Activated T-helper 1 cell treated with anti-CD3 and anti-CD28 coated beads, Interleukin-12 subunit alpha, Interleukin-12 subunit beta, Interleukin-2, Interleukin-4 antibody, amounts not matched to agents 30 ng/mL and 10 ng/mL and 1 ng/mL, durations not matched to agents 14 hours and 24 hours and 36 hours (primary cell): ENCODE results near the gene HNMT. TPM values are rescaled to one million over a fixed set of nuclear protein-coding genes. Genes with fewer than 3 reads are reported as not detected.
"Not testable (repeated sequence)": the region's sequence is repeated elsewhere in the genome, so short reads cannot be mapped to it uniquely, and the experiment has no call there.

Experiments used
- DNase-seq: peaks from one replicate; pipeline ENCODE4 v3.0.0; 2021; ENCODE audit warnings: low spot score
- H3K27ac Mint-ChIP-seq: one replicate; pipeline ENCODE4 v1.8.0; 2021; ENCODE audit warnings: mild to moderate bottlenecking, mixed read lengths
- H3K27me3 Mint-ChIP-seq: one replicate; pipeline ENCODE4 v1.8.0; 2022; ENCODE audit warnings: mild to moderate bottlenecking, moderate library complexity, mixed read lengths; ENCODE audit not compliant: insufficient read depth
- H3K36me3 Mint-ChIP-seq: one replicate; pipeline ENCODE4 v1.8.0; 2021; ENCODE audit warnings: low read depth, mixed read lengths
- H3K4me1 Mint-ChIP-seq: one replicate; pipeline ENCODE4 v1.8.0; 2021; ENCODE audit warnings: low read depth, mixed read lengths
- H3K4me3 Mint-ChIP-seq: one replicate; pipeline ENCODE4 v1.8.0; 2021; ENCODE audit warnings: mild to moderate bottlenecking, moderate library complexity, mixed read lengths
- H3K9me3 Mint-ChIP-seq: one replicate; pipeline ENCODE4 v1.8.0; 2021; ENCODE audit warnings: mixed read lengths
- intact Hi-C: fragments of 100-400 bp; cut with micrococcal nuclease; formaldehyde crosslinking; loops from one replicate; pipeline ENCODE4 v1.15.1; 2024
- total RNA-seq: library from RNA; stranded (reverse); gene quantifications from 2 replicates; pipeline ENCODE4 v1.2.3, GENCODE V29; 2022

The HNMT gene
- total RNA-seq, 1 donor from 2014 or later: not detected

GRCh38 chr2:138029276-138029675 is 65.0 kb downstream of the HNMT start:
- H3K36me3 Mint-ChIP-seq: no peaks in the 10 kb centered on the region
- H3K27me3 Mint-ChIP-seq: no peaks in the 10 kb centered on the region
- intact Hi-C loops: no loop called here
- no peaks in the 10 kb centered on the region for H3K9me3 Mint-ChIP-seq
- no peak overlapping the region for H3K27ac Mint-ChIP-seq
- no peak overlapping the region for H3K4me3 Mint-ChIP-seq
- H3K4me1 Mint-ChIP-seq: no peaks in the 10 kb centered on the region
- no peak for DNase-seq

GRCh38 chr2:138030459-138030858 is 66.2 kb downstream of the HNMT start:
- no peaks in the 10 kb centered on the region for H3K9me3 Mint-ChIP-seq
- H3K27ac Mint-ChIP-seq: no peak overlapping the region
- DNase-seq: no peak
- no peaks in the 10 kb centered on the region for H3K4me1 Mint-ChIP-seq
- intact Hi-C loops: no loop called here
- no peaks in the 10 kb centered on the region for H3K27me3 Mint-ChIP-seq
- no peaks in the 10 kb centered on the region for H3K36me3 Mint-ChIP-seq
- no peak overlapping the region for H3K4me3 Mint-ChIP-seq

GRCh38 chr2:138032334-138032733 is 68.1 kb downstream of the HNMT start:
- Mint-ChIP-seq H3K27ac (no peak overlapping the region), H3K4me1 (no peaks in the 10 kb centered on the region), H3K9me3 (no peaks in the 10 kb centered on the region), H3K4me3 (no peak overlapping the region), H3K36me3 (no peaks in the 10 kb centered on the region), H3K27me3 (no peaks in the 10 kb centered on the region)
- intact Hi-C loops: no loop called here
- no peak for DNase-seq

- Mint-ChIP-seq H3K27me3 (no peaks in the 10 kb centered on the region), H3K4me1 (no peaks in the 10 kb centered on the region), H3K9me3 (no peaks in the 10 kb centered on the region), H3K4me3 (no peak overlapping the region), H3K36me3 (no peaks in the 10 kb centered on the region), H3K27ac (no peak overlapping the region)
- intact Hi-C loops: no loop called here
- no peak for DNase-seq
Observed at GRCh38 chr2:138034536-138034935, 70.3 kb downstream of the HNMT start.

GRCh38 chr2:138035608-138036217 is 71.4 kb downstream of the HNMT start:
- intact Hi-C loops: no loop called here
- Mint-ChIP-seq H3K36me3 (no peaks in the 10 kb centered on the region), H3K4me3 (no peak overlapping the region), H3K9me3 (no peaks in the 10 kb centered on the region), H3K27ac (no peak overlapping the region), H3K27me3 (no peaks in the 10 kb centered on the region), H3K4me1 (no peaks in the 10 kb centered on the region)
- no peak for DNase-seq

GRCh38 chr2:138036522-138036921 is 72.2 kb downstream of the HNMT start:
- intact Hi-C loops: no loop called here
- H3K36me3 Mint-ChIP-seq: no peaks in the 10 kb centered on the region
- H3K4me1 Mint-ChIP-seq: no peaks in the 10 kb centered on the region
- no peak for DNase-seq
- no peaks in the 10 kb centered on the region for H3K9me3 Mint-ChIP-seq
- H3K4me3 Mint-ChIP-seq: no peak overlapping the region
- H3K27ac Mint-ChIP-seq: no peak overlapping the region
- no peaks in the 10 kb centered on the region for H3K27me3 Mint-ChIP-seq

- no peaks in the 10 kb centered on the region for H3K36me3 Mint-ChIP-seq
- H3K4me3 Mint-ChIP-seq: no peak overlapping the region
- H3K9me3 Mint-ChIP-seq: no peaks in the 10 kb centered on the region
- no peak overlapping the region for H3K27ac Mint-ChIP-seq
- DNase-seq: no peak
- H3K27me3 Mint-ChIP-seq: no peaks in the 10 kb centered on the region
- no peaks in the 10 kb centered on the region for H3K4me1 Mint-ChIP-seq
- intact Hi-C loops: no loop called here
Observed at GRCh38 chr2:138037090-138037489, 72.8 kb downstream of the HNMT start.

GRCh38 chr2:138040616-138041015 is 76.3 kb downstream of the HNMT start:
- Mint-ChIP-seq H3K9me3 (peaks cover 5% of the 10 kb centered on the region), H3K4me1 (no peaks in the 10 kb centered on the region), H3K36me3 (no peaks in the 10 kb centered on the region), H3K27me3 (no peaks in the 10 kb centered on the region), H3K27ac (no peak overlapping the region), H3K4me3 (no peak overlapping the region)
- intact Hi-C loops: no loop called here
- no peak for DNase-seq

- DNase-seq: no peak
- no peak overlapping the region for H3K4me3 Mint-ChIP-seq
- H3K4me1 Mint-ChIP-seq: no peaks in the 10 kb centered on the region
- H3K9me3 Mint-ChIP-seq: peaks cover 5% of the 10 kb centered on the region
- H3K36me3 Mint-ChIP-seq: no peaks in the 10 kb centered on the region
- no peak overlapping the region for H3K27ac Mint-ChIP-seq
- H3K27me3 Mint-ChIP-seq: no peaks in the 10 kb centered on the region
- intact Hi-C loops: no loop called here
Observed at GRCh38 chr2:138042311-138042710, 78.0 kb downstream of the HNMT start.

GRCh38 chr2:138043588-138043987 is 79.3 kb downstream of the HNMT start:
- H3K27me3 Mint-ChIP-seq: not testable (repeated sequence)

GRCh38 chr2:138058427-138058826 is 94.2 kb downstream of the HNMT start:
- H3K4me1 Mint-ChIP-seq: no peaks in the 10 kb centered on the region
- intact Hi-C loops: no loop called here
- no peaks in the 10 kb centered on the region for H3K27me3 Mint-ChIP-seq
- no peak overlapping the region for H3K27ac Mint-ChIP-seq
- no peaks in the 10 kb centered on the region for H3K36me3 Mint-ChIP-seq
- no peak for DNase-seq
- no peaks in the 10 kb centered on the region for H3K9me3 Mint-ChIP-seq
- H3K4me3 Mint-ChIP-seq: no peak overlapping the region

More at GRCh38 chr2:138043588-138043987, 79.3 kb downstream of the HNMT start:
- intact Hi-C loops, H3K4me3 Mint-ChIP-seq, DNase-seq, H3K27ac Mint-ChIP-seq, H3K36me3 Mint-ChIP-seq, H3K9me3 Mint-ChIP-seq, H3K4me1 Mint-ChIP-seq: not testable (repeated sequence)

GRCh38 chr2:138059487-138060300 is 95.4 kb downstream of the HNMT start:
- intact Hi-C loops: no loop called here
- Mint-ChIP-seq H3K36me3 (no peaks in the 10 kb centered on the region), H3K4me3 (no peak overlapping the region), H3K4me1 (no peaks in the 10 kb centered on the region), H3K27ac (no peak overlapping the region), H3K9me3 (no peaks in the 10 kb centered on the region), H3K27me3 (no peaks in the 10 kb centered on the region)
- DNase-seq: no peak

GRCh38 chr2:138060301-138060635 is 96.0 kb downstream of the HNMT start:
- Mint-ChIP-seq H3K27ac (no peak overlapping the region), H3K4me1 (no peaks in the 10 kb centered on the region), H3K9me3 (no peaks in the 10 kb centered on the region), H3K27me3 (no peaks in the 10 kb centered on the region), H3K36me3 (no peaks in the 10 kb centered on the region), H3K4me3 (no peak overlapping the region)
- intact Hi-C loops: no loop called here
- DNase-seq: no peak
